ENCODE results near the gene MSANTD2.

- no peak for TF ChIP-seq USF2 (IDR thresholded peaks at IDR 0.05)
- no peak for TF ChIP-seq CTCF (IDR thresholded peaks at IDR 0.05)
- TF ChIP-seq RCOR1 (IDR thresholded peaks at IDR 0.05; ENCODE audit: low read depth, low read length) = no peak
- no peak for TF ChIP-seq POLR2A (IDR thresholded peaks at IDR 0.05; ENCODE audit: low read length)
- TF ChIP-seq REST (IDR thresholded peaks at IDR 0.05) = no peak
- no peak for TF ChIP-seq RFX5 (IDR thresholded peaks at IDR 0.05)
- no peak for TF ChIP-seq CEBPB (IDR thresholded peaks at IDR 0.05)
- no peak for TF ChIP-seq E2F6 (IDR thresholded peaks at IDR 0.05; ENCODE audit: borderline replicate concordance, low read depth)
- no peak for TF ChIP-seq SMC3 (IDR thresholded peaks at IDR 0.05)
- TF ChIP-seq, protein P1, sequence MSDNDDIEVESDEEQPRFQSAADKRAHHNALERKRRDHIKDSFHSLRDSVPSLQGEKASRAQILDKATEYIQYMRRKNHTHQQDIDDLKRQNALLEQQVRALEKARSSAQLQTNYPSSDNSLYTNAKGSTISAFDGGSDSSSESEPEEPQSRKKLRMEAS (IDR thresholded peaks at IDR 0.05) = no peak
- no peak for TF ChIP-seq JUN (IDR thresholded peaks at IDR 0.05)
- no peak for TF ChIP-seq BHLHE40 (IDR thresholded peaks at IDR 0.05; ENCODE audit: low read depth, low read length)
- TF ChIP-seq, protein P2, sequence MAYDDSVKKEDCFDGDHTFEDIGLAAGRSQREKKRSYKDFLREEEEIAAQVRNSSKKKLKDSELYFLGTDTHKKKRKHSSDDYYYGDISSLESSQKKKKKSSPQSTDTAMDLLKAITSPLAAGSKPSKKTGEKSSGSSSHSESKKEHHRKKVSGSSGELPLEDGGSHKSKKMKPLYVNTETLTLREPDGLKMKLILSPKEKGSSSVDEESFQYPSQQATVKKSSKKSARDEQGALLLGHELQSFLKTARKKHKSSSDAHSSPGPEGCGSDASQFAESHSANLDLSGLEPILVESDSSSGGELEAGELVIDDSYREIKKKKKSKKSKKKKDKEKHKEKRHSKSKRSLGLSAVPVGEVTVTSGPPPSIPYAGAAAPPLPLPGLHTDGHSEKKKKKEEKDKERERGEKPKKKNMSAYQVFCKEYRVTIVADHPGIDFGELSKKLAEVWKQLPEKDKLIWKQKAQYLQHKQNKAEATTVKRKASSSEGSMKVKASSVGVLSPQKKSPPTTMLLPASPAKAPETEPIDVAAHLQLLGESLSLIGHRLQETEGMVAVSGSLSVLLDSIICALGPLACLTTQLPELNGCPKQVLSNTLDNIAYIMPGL (CRISPR knock-in tag; IDR thresholded peaks at IDR 0.05; ENCODE audit: borderline replicate concordance) = no peak
These were observed 22.0 kb upstream of the MSANTD2 start for GRCh38 chr11:124821995-124822730.
